H1 (cell line): ENCODE measurements around the gene LGALS8. TPM values are rescaled to one million over a fixed set of nuclear protein-coding genes. Genes with fewer than 3 reads are reported as not detected.

Experiments used
- CTCF ChIA-PET: fragments of 300-600 bp; sonication (Branson Sonifier 250); formaldehyde crosslinking; loops from one replicate; lab custom pipeline; 2021; ENCODE audit not compliant: partially characterized antibody; lab: Charles Lee
- POLR2A ChIA-PET: fragments of 300-600 bp; sonication (Branson Sonifier 250); formaldehyde crosslinking; loops from one replicate; lab custom pipeline; 2021; ENCODE audit warnings: inconsistent platforms; ENCODE audit not compliant: partially characterized antibody; lab: Charles Lee
- DNase-seq, 2 experiments: peaks; one replicate each; pipeline versions ENCODE4 v3.0.0 to v3.0.0-alpha.2; 2010 to 2022; ENCODE audit warnings: low spot score in 2 of 2, low read depth in 1 of 2, mixed read lengths in 1 of 2
- FAIRE-seq: peaks from 2 replicates; lab custom pipeline; 2011; peaks lifted over from hg19 to GRCh38; lab: Jason Lieb, UNC
- H2AFZ ChIP-seq: 2 replicates; pipeline ENCODE4 v1.8.1; 2012; ENCODE audit warnings: low read length, inconsistent platforms
- H2AK5ac ChIP-seq: 2 replicates; pipeline ENCODE4 v1.6.1; 2013; ENCODE audit warnings: low read depth, low read length
- H2BK120ac ChIP-seq: replicated peaks from 2 replicates; pipeline ENCODE3; 2013; ENCODE audit warnings: low read depth, low read length, inconsistent platforms
- H2BK12ac ChIP-seq: 2 replicates; pipeline ENCODE4 v1.6.1; 2013; ENCODE audit warnings: low read depth, low read length
- H2BK15ac ChIP-seq: 2 replicates; pipeline ENCODE4 v1.6.1; 2013; ENCODE audit warnings: low read length
- H2BK20ac ChIP-seq: 2 replicates; pipeline ENCODE4 v1.6.1; 2013; ENCODE audit warnings: low read length
- H2BK5ac ChIP-seq: 2 replicates; pipeline ENCODE4 v1.6.1; 2013; ENCODE audit warnings: low read depth, low read length
- H3K14ac ChIP-seq: 2 replicates; pipeline ENCODE4 v1.6.1; 2013; ENCODE audit warnings: inconsistent platforms; ENCODE audit not compliant: insufficient read length
- H3K18ac ChIP-seq: 2 replicates; pipeline ENCODE4 v1.6.1; 2013; ENCODE audit warnings: low read length; ENCODE audit errors: extremely low read depth
- H3K23ac ChIP-seq: 2 replicates; pipeline ENCODE4 v1.6.1; 2013; ENCODE audit warnings: inconsistent platforms; ENCODE audit not compliant: insufficient read length
- H3K23me2 ChIP-seq: 2 replicates; pipeline ENCODE4 v1.6.1; 2013; ENCODE audit warnings: low read depth, low read length
- H3K27ac ChIP-seq: 2 replicates; pipeline ENCODE4 v1.6.1; 2011; ENCODE audit warnings: low read depth, low read length, inconsistent platforms
- H3K27me3 ChIP-seq, 4 experiments: replicated peaks in 1 of 4; 1 replicate in 1 of 4; 2 replicates in 3 of 4; pipeline versions ENCODE4 v1.6.1 to v1.8.1; 2011 to 2013; ENCODE audit warnings: low read length in 3 of 4, mild to moderate bottlenecking in 3 of 4, inconsistent platforms in 2 of 4, mixed read lengths in 2 of 4, moderate library complexity in 1 of 4; ENCODE audit not compliant: control insufficient read depth in 3 of 4, insufficient read depth in 3 of 4; ENCODE audit errors: extremely low read depth in 1 of 4
- H3K36me3 ChIP-seq, 4 experiments: 2 replicates each; pipeline versions ENCODE4 v1.6.1 to v1.8.1; 2011 to 2013; ENCODE audit warnings: mild to moderate bottlenecking in 4 of 4, low read length in 3 of 4, moderate library complexity in 2 of 4, control low read depth in 1 of 4, inconsistent platforms in 1 of 4; ENCODE audit not compliant: insufficient read depth in 4 of 4, control insufficient read depth in 2 of 4
- H3K4ac ChIP-seq: replicated peaks from 2 replicates; pipeline ENCODE3; 2013; ENCODE audit warnings: low read length, low read depth, mixed read lengths, inconsistent platforms; ENCODE audit not compliant: insufficient read length
- H3K4me1 ChIP-seq, 4 experiments: replicated peaks in 1 of 4; 1 replicate in 1 of 4; 2 replicates in 3 of 4; pipeline versions ENCODE4 v1.6.1 to v1.8.1; 2011 to 2013; ENCODE audit warnings: low read length in 3 of 4, inconsistent platforms in 2 of 4, mixed read lengths in 1 of 4; ENCODE audit not compliant: insufficient read depth in 4 of 4, control insufficient read depth in 3 of 4
- H3K4me2 ChIP-seq, 2 experiments: 2 replicates each; pipeline versions ENCODE4 v1.6.1 to v1.8.1; 2011 to 2013; ENCODE audit warnings: low read depth in 2 of 2, low read length in 2 of 2, control low read depth in 1 of 2, inconsistent platforms in 1 of 2, mild to moderate bottlenecking in 1 of 2; ENCODE audit not compliant: insufficient read depth in 1 of 2
- H3K4me3 ChIP-seq, 4 experiments: fragments of 200-600, 300-600 bp in 1 of 4; sonication (generic), shearing (Covaris generic), sonication (Bioruptor Twin) in 1 of 4; 2 replicates each; pipeline versions ENCODE4 v1.5.1 to v1.8.1; 2011 to 2016; ENCODE audit warnings: low read length in 4 of 4, low read depth in 3 of 4, control low read depth in 2 of 4, inconsistent platforms in 2 of 4, mild to moderate bottlenecking in 2 of 4, mixed read lengths in 1 of 4, moderate library complexity in 1 of 4; ENCODE audit not compliant: insufficient read depth in 2 of 4; ENCODE audit errors: extremely low read depth in 1 of 4
- H3K56ac ChIP-seq: replicated peaks from 2 replicates; pipeline ENCODE3; 2013; ENCODE audit warnings: low read depth, mild to moderate bottlenecking, mixed read lengths, low read length, inconsistent platforms; ENCODE audit not compliant: insufficient read length
- H3K79me1 ChIP-seq: 2 replicates; pipeline ENCODE4 v1.6.1; 2013; ENCODE audit warnings: low read depth, low read length, control low read depth
- H3K79me2 ChIP-seq, 2 experiments: 2 replicates each; pipeline versions ENCODE4 v1.6.1 to v1.8.1; 2012 to 2013; ENCODE audit warnings: low read length in 2 of 2, mild to moderate bottlenecking in 2 of 2, inconsistent platforms in 1 of 2; ENCODE audit not compliant: insufficient read depth in 2 of 2, control insufficient read depth in 1 of 2
- H3K9ac ChIP-seq, 4 experiments: replicated peaks in 1 of 4; 1 replicate in 1 of 4; 2 replicates in 3 of 4; pipeline versions ENCODE4 v1.6.1 to v1.8.1; 2011 to 2013; ENCODE audit warnings: low read depth in 3 of 4, low read length in 3 of 4, control low read depth in 2 of 4, mild to moderate bottlenecking in 2 of 4, moderate library complexity in 2 of 4, inconsistent platforms in 1 of 4; ENCODE audit errors: extremely low read depth in 1 of 4
- H3K9me3 ChIP-seq, 2 experiments: 2 replicates each; pipeline versions ENCODE4 v1.6.1 to v1.8.1; 2012 to 2013; ENCODE audit warnings: mild to moderate bottlenecking in 2 of 2, moderate library complexity in 2 of 2, control low read depth in 1 of 2, inconsistent platforms in 1 of 2, low read depth in 1 of 2, low read length in 1 of 2, mixed read lengths in 1 of 2; ENCODE audit not compliant: insufficient read depth in 2 of 2
- H4K20me1 ChIP-seq, 2 experiments: replicated peaks in 1 of 2; 2 replicates each; pipeline versions ENCODE3 to v1.8.1; 2011 to 2013; ENCODE audit warnings: inconsistent platforms in 2 of 2, low read length in 2 of 2, mild to moderate bottlenecking in 1 of 2; ENCODE audit not compliant: insufficient read depth in 2 of 2, control insufficient read depth in 1 of 2
- H4K5ac ChIP-seq: 2 replicates; pipeline ENCODE4 v1.6.1; 2013; ENCODE audit warnings: low read length, low read depth, mixed read lengths, inconsistent platforms; ENCODE audit not compliant: insufficient read length
- H4K8ac ChIP-seq: 2 replicates; pipeline ENCODE4 v1.8.0; 2013; ENCODE audit warnings: mild to moderate bottlenecking, moderate library complexity, low read length, inconsistent platforms; ENCODE audit not compliant: insufficient read depth; ENCODE audit errors: extremely low read depth
- H4K91ac ChIP-seq: replicated peaks from 2 replicates; pipeline ENCODE3; 2013; ENCODE audit warnings: low read length, mixed read lengths, inconsistent platforms; ENCODE audit not compliant: insufficient read length
- CBX8 ChIP-seq: fragments of 300-800, 300-1000 bp; sonication (generic); IDR thresholded peaks from 2 replicates; pipeline ENCODE4 v1.7.1; 2016; ENCODE audit warnings: low read depth, low read length, borderline replicate concordance
- EP300 ChIP-seq, 2 experiments: IDR thresholded peaks; 1 replicate in 1 of 2; 2 replicates in 1 of 2; pipeline ENCODE4 v1.6.1; 2011 to 2012; ENCODE audit warnings: low read depth in 2 of 2, low read length in 2 of 2, mild to moderate bottlenecking in 2 of 2, borderline replicate concordance in 1 of 2, inconsistent platforms in 1 of 2, moderate library complexity in 1 of 2
- GABPA ChIP-seq: IDR thresholded peaks from 2 replicates; pipeline ENCODE4 v1.6.1; 2011; ENCODE audit warnings: mild to moderate bottlenecking, low read length, moderate library complexity, borderline replicate concordance; ENCODE audit not compliant: insufficient read depth
- HDAC6 ChIP-seq: IDR thresholded peaks from one replicate; pipeline ENCODE4 v1.7.1; 2012; ENCODE audit warnings: low read depth, mild to moderate bottlenecking, inconsistent platforms, low read length, moderate library complexity
- POLR2A ChIP-seq, 2 experiments: IDR thresholded peaks; 1 replicate in 1 of 2; 2 replicates in 1 of 2; pipeline ENCODE4 v1.6.1; 2011; ENCODE audit warnings: low read depth in 2 of 2, low read length in 2 of 2, mild to moderate bottlenecking in 2 of 2; ENCODE audit errors: control extremely low read depth in 1 of 2
- POU5F1 ChIP-seq: IDR thresholded peaks from 2 replicates; pipeline ENCODE4 v1.6.1; 2011; ENCODE audit warnings: low read depth, mild to moderate bottlenecking, low read length, moderate library complexity
- RAD21 ChIP-seq, 2 experiments: IDR thresholded peaks in 1 of 2; conservative IDR thresholded peaks in 1 of 2; 2 replicates each; pipeline ENCODE4 v1.6.1; 2011; ENCODE audit warnings: low read depth in 2 of 2, low read length in 2 of 2, improper control_type of control experiment in 1 of 2, inconsistent platforms in 1 of 2, mild to moderate bottlenecking in 1 of 2, moderate library complexity in 1 of 2
- RBBP5 ChIP-seq: IDR thresholded peaks from 2 replicates; pipeline ENCODE4 v1.7.1; 2012; ENCODE audit warnings: low read depth, mild to moderate bottlenecking, inconsistent platforms, low read length, moderate library complexity, borderline replicate concordance
- SAP30 ChIP-seq: fragments of 300-600 bp; sonication (generic); IDR thresholded peaks from 2 replicates; pipeline ENCODE4 v1.7.1; 2012; ENCODE audit warnings: low read length, moderate library complexity, mild to moderate bottlenecking, inconsistent platforms; ENCODE audit not compliant: insufficient read depth, insufficient replicate concordance
- SP1 ChIP-seq: IDR thresholded peaks from 2 replicates; pipeline ENCODE4 v1.6.1; 2011; ENCODE audit warnings: low read depth, low read length
- SP2 ChIP-seq: IDR thresholded peaks from 2 replicates; pipeline ENCODE4 v1.6.1; 2012; ENCODE audit warnings: mild to moderate bottlenecking, low read length, inconsistent platforms
- TAF1 ChIP-seq: IDR thresholded peaks from 2 replicates; pipeline ENCODE4 v1.6.1; 2011; ENCODE audit warnings: mild to moderate bottlenecking, low read depth, low read length
- TEAD4 ChIP-seq: IDR thresholded peaks from 2 replicates; pipeline ENCODE4 v1.6.1; 2012; ENCODE audit warnings: low read depth, low read length, inconsistent platforms, mixed read lengths
- YY1 ChIP-seq: IDR thresholded peaks from 2 replicates; pipeline ENCODE4 v1.6.1; 2011; ENCODE audit warnings: low read depth, mild to moderate bottlenecking, low read length
- WGBS, 2 experiments: shearing (Covaris generic) in 1 of 2; methylation state at CpG; one replicate each; pipeline versions ENCODE4 v1.1.6 to v1.1.7; 2013 to 2015; ENCODE audit warnings: low lambda C conversion rate in 2 of 2, mixed read lengths in 2 of 2, inconsistent platforms in 1 of 2, low coverage in 1 of 2, missing lambda C conversion rate in 1 of 2; ENCODE audit not compliant: insufficient replicate concordance in 2 of 2, insufficient coverage in 1 of 2, insufficient read length in 1 of 2; ENCODE audit errors: extremely low coverage in 1 of 2, missing lambda C conversion rate in 1 of 2; 5-methylcytosine and 5-hydroxymethylcytosine counted together
- polyA plus RNA-seq, 7 experiments: library from polyadenylated mRNA; depleted of rRNA in 3 of 7; stranded (reverse) in 5 of 7; unstranded in 2 of 7; fragments of >200 nt in 5 of 7; fragments of 200-250 nt in 2 of 7; gene quantifications; 1 replicate in 5 of 7; 2 replicates in 1 of 7; 4 replicates in 1 of 7; pipeline versions ENCODE4 v1.2.1 to v1.2.3, GENCODE V29; 2011 to 2013; ENCODE audit warnings: missing spikeins in 2 of 7, mixed read lengths in 2 of 7
- total RNA-seq: library from RNA; stranded (reverse); fragmentation: NEBNext Ultra II Directional; extraction: Animal tissue kit (Norgen Biotek cat#: 25700); gene quantifications from 2 replicates; pipeline ENCODE4 v1.2.1, GENCODE V29; 2021

The LGALS8 gene
- total and polyA plus RNA-seq, 2 of the 8 experiments (the other 6 are each of a cell fraction or from before 2014, with no cell fraction given) = 7.2 to 11.6 TPM

- Histone ChIP-seq H3K14ac (no peak overlapping the region), H3K23me2 (no peaks in the 10 kb centered on the region), H3K56ac (no peak overlapping the region)
- TF ChIP-seq GABPA = no peak
- TF ChIP-seq RAD21 (IDR thresholded peaks at IDR 0.05 in 1 of 2, conservative IDR thresholded peaks at IDR 0.05 in 1 of 2; ENCODE audit: low read depth in 2 of 2, low read length in 2 of 2) = no peak
- TF ChIP-seq POU5F1 = no peak
- TF ChIP-seq RBBP5 = no peak
- no peak for TF ChIP-seq TEAD4
- no peak for TF ChIP-seq TAF1
- no peak for TF ChIP-seq CBX8
- no peak for TF ChIP-seq SAP30
- no peak for TF ChIP-seq EP300 (IDR thresholded peaks at IDR 0.05; ENCODE audit: borderline replicate concordance in 1 of 2, low read depth in 2 of 2, low read length in 2 of 2)
- TF ChIP-seq YY1 = no peak
- TF ChIP-seq HDAC6 = no peak
- TF ChIP-seq SP1 = no peak
- TF ChIP-seq POLR2A (IDR thresholded peaks at IDR 0.05; ENCODE audit: control extremely low read depth in 1 of 2, low read depth in 2 of 2, low read length in 2 of 2) = no peak
- TF ChIP-seq SP2 = no peak
- TF ChIP-seq, all 59 proteins: peak for 0
- Histone ChIP-seq H3K4ac (no peak overlapping the region), H3K36me3 (peaks cover 16 to 81% (median 49%) of the 10 kb centered on the region in 4 experiments), H3K23ac (no peak overlapping the region), H2BK20ac (no peak overlapping the region), H3K18ac (no peak overlapping the region), H2AFZ (no peak overlapping the region), H4K20me1 (peaks cover 0 to 4% of the 10 kb centered on the region in 2 experiments), H3K4me1 (no peaks in the 10 kb centered on the region), H3K4me2 (no peak overlapping the region), H2BK12ac (no peak overlapping the region), H2BK5ac (no peak overlapping the region), H3K9me3 (no peaks in the 10 kb centered on the region), H3K79me2 (no peaks in the 10 kb centered on the region), H3K27me3 (no peaks in the 10 kb centered on the region), H4K8ac (no peak overlapping the region), H2BK120ac (no peak overlapping the region), H2BK15ac (no peak overlapping the region), H3K79me1 (no peaks in the 10 kb centered on the region), H3K9ac (no peak overlapping the region), H2AK5ac (no peak overlapping the region), H3K4me3 (no peak overlapping the region), H4K91ac (no peak overlapping the region), H3K27ac (no peak overlapping the region), H4K5ac (no peak overlapping the region)
- CTCF ChIA-PET = interaction anchor here (0.9 to 1.3 kb wide), 2 partner anchors 21 to 22 kb away, joined by 3 read pairs; no protein-coding TSS in a partner anchor
- FAIRE-seq (no peak), DNase-seq (no peak)
- whole genome bisulfite sequencing, 2 experiments = 93% methylated on average over 3 of the region's 3 CpGs; no CpG with 5 or more reads in 1 of the 2 experiments
- POLR2A ChIA-PET = interaction anchor here (1.1 kb wide), 1 partner anchor 9 kb away, joined by 3 read pairs; no protein-coding TSS in a partner anchor
These were observed 54.9 kb downstream of the LGALS8 start for GRCh38 chr1:236578661-236579060.
